Cardiac fibroblast (primary cell): ENCODE measurements around the gene SNX13.
"Not testable (repeated sequence)": the region's sequence is repeated elsewhere in the genome, so short reads cannot be mapped to it uniquely, and the experiment has no call there.

ENCODE experiments used
- DNase-seq, 2 donors: peaks; one replicate each; pipeline versions ENCODE4 v3.0.0 to v3.0.0-alpha.2; 2010; ENCODE audit warnings: low read depth in 2 of 2
- H3K4me3 ChIP-seq, 2 donors: replicated peaks in 1 of 2; 1 replicate in 1 of 2; 2 replicates in 1 of 2; pipeline ENCODE4 v1.5.1; 2011; ENCODE audit warnings: low read depth in 2 of 2, low read length in 2 of 2, mild to moderate bottlenecking in 2 of 2, moderate library complexity in 1 of 2
- CTCF ChIP-seq: IDR thresholded peaks from one replicate; pipeline ENCODE4 v1.5.1; 2011; ENCODE audit warnings: low read depth, mild to moderate bottlenecking, low read length, inconsistent platforms

SNX13 gene

DNA sequence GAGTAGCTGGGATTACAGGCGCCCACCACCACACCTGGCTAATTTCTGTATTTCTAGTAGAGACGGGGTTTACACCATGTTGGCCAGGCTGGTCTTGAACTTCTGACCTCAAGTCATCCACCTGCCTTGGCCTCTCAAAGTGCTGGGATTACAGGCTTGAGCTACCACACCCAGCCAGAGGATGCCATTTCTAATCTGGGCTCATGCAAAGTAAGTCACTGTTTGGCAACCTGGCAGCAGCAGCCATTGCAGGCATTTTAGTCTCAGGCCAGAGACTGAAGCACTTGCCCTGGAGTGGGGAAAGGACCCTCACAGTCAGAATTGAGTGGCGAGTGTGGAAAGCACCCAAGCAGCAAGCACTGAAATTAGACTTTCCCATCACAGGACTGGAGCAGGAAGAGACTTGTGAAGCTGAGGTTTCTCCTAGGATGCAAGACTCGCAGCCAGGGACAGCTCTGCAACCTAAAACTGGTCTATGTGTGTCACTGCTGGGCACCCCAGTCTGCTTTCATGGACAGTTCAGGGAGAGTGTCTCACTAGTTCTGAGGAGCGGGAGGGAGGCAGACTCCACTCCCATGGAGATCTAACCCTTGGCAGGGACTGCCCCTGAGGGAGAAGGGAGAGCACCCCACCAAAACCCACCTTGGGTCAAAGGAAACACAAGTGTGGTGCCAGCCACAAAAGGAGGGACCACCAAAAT lies 27.6 kb downstream of the SNX13 start:
- no peak for TF ChIP-seq CTCF
- no peak overlapping the region for H3K4me3 ChIP-seq
- DNase-seq, result no peak

DNA sequence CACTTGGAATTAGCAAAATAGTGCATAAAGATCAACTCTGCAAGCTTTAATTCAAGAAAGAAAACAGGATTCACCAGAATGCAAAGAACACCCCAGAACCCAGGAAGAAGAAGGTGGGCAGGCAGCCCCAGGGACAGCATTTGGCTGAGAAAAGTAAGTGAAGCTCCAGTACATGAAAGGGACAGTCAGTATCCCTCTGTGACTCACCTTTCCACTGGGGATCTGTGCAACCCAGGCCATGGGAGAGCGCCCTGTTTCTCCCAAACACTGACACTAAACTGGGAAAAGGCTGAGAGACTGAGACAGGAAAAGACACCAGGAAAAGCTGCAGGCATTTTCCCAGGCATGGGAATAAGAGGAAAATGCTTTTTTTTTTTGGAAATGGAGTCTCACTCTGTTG lies 28.2 kb downstream of the SNX13 start:
- DNase-seq, result no peak
- no peak overlapping the region for H3K4me3 ChIP-seq
- no peak for TF ChIP-seq CTCF

GRCh38 chr7:17910377-17910776 lies 29.9 kb downstream of the SNX13 start:
- DNase-seq, result no peak
- H3K4me3 ChIP-seq, result no peak overlapping the region
- TF ChIP-seq CTCF, result no peak

DNA sequence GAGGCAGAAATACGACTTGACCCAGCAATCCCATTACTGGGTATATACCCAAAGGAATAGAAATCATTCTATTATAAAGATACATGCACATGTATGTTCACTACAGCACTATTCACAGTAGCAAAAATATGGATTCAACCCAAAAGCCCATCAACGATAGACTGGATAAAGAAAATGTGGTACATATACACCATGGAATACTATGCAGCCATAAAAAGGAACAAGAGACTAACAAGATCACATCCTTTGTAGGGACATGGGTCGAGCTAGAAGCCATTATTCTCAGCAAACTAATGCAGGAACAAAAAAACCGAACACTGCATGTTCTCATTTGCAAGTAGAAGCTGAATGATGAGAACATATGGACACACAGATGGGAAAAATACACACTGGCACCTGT lies 31.0 kb downstream of the SNX13 start:
- DNase-seq, H3K4me3 ChIP-seq: not testable (repeated sequence)

DNA sequence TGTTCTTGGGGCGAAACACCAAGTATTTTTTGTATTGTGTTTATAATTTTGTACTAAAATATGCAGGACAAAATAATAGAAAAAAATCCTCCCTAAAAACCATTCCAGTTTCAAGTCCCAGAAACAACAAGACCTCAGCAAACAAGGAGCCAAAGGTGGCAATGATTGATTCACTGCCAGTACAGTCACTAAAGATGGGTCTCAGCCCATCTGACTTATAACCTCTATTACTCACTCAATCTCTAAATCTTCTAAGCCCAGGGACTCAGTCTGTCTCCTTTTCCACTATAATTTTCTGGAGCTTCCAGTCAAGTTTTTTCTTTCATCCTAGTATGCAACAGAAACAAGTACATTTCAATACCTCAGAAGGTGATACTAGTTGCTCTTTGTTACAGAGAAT lies 33.3 kb downstream of the SNX13 start:
- no peak overlapping the region for H3K4me3 ChIP-seq
- DNase-seq, result peak in 1 of 2 donors; percentile 14
- no peak for TF ChIP-seq CTCF

GRCh38 chr7:17903337-17903736 lies 37.0 kb downstream of the SNX13 start:
- no peak overlapping the region for H3K4me3 ChIP-seq
- DNase-seq, result no peak
- no peak for TF ChIP-seq CTCF

GRCh38 chr7:17902599-17902998 lies 37.7 kb downstream of the SNX13 start:
- no peak for TF ChIP-seq CTCF
- DNase-seq, result no peak
- H3K4me3 ChIP-seq, result no peak overlapping the region
